Activated CD4-positive, CD25-positive, alpha-beta regulatory T cell treated with anti-CD3 and anti-CD28 coated beads, Interleukin-2, amount 50 U/mL, for 24 hours (primary cell): ENCODE data around the gene CROCC2.

ENCODE experiments used
- ATAC-seq, 2 donors: fragments of 150-1000 bp; cut with Tn5 transposase; one replicate each; pipeline ENCODE4 v1.10.0; 2021; ENCODE audit warnings: mild to moderate bottlenecking in 1 of 2, moderate library complexity in 1 of 2

CROCC2 gene

GRCh38 chr2:241020629-241021190, 114.6 kb downstream of the CROCC2 start:
- no peak for ATAC-seq

- ATAC-seq, result no peak
Observed at GRCh38 chr2:241025639-241026038, 119.5 kb downstream of the CROCC2 start.

- no peak for ATAC-seq
Observed at GRCh38 chr2:241029599-241030332, 123.6 kb downstream of the CROCC2 start.

GRCh38 chr2:241030333-241030680, 124.2 kb downstream of the CROCC2 start:
- ATAC-seq, result no peak

- ATAC-seq, result no peak
Observed at GRCh38 chr2:241030883-241031282, 124.7 kb downstream of the CROCC2 start.

- ATAC-seq, result no peak
Observed at GRCh38 chr2:241031436-241032165, 125.5 kb downstream of the CROCC2 start.

GRCh38 chr2:241033336-241033987, 127.3 kb downstream of the CROCC2 start:
- ATAC-seq, result no peak

GRCh38 chr2:241033994-241034393, 127.9 kb downstream of the CROCC2 start:
- ATAC-seq, result no peak

GRCh38 chr2:241034490-241035141, 128.5 kb downstream of the CROCC2 start:
- no peak for ATAC-seq

GRCh38 chr2:241035142-241035817, 129.1 kb downstream of the CROCC2 start:
- no peak for ATAC-seq

GRCh38 chr2:241035818-241036396, 129.8 kb downstream of the CROCC2 start:
- ATAC-seq, result peak; percentile 11 to 27

- peak; percentile 81 to 83 for ATAC-seq
Observed at GRCh38 chr2:241036397-241036963, 130.3 kb downstream of the CROCC2 start.

- peak; percentile 12 to 15 for ATAC-seq
Observed at GRCh38 chr2:241036964-241037421, 130.9 kb downstream of the CROCC2 start.

GRCh38 chr2:241037498-241037897, 131.4 kb downstream of the CROCC2 start:
- no peak for ATAC-seq

GRCh38 chr2:241038374-241039180, 132.4 kb downstream of the CROCC2 start:
- ATAC-seq, result no peak

- ATAC-seq, result no peak
Observed at GRCh38 chr2:241039416-241039815, 133.3 kb downstream of the CROCC2 start.

- ATAC-seq, result no peak
Observed at GRCh38 chr2:241040081-241040803, 134.1 kb downstream of the CROCC2 start.

- peak; percentile 54 to 74 for ATAC-seq
Observed at GRCh38 chr2:241041589-241042158, 135.5 kb downstream of the CROCC2 start.
